Effector memory CD8-positive, alpha-beta T cell (primary cell): ENCODE measurements around the gene TRIL.

Experiments used
- ATAC-seq: fragments of 150-1000 bp; cut with Tn5 transposase; replicated peaks from 2 replicates; pipeline ENCODE4 v1.10.0; 2021; ENCODE audit warnings: mild to moderate bottlenecking, moderate library complexity
- DNase-seq, 3 experiments: peaks; one replicate each; pipeline ENCODE4 v3.0.0; 2021
- H3K27ac Mint-ChIP-seq, 2 donors: one replicate each; pipeline ENCODE4 v1.8.0; 2022; ENCODE audit warnings: mild to moderate bottlenecking in 2 of 2, mixed read lengths in 2 of 2, moderate library complexity in 2 of 2
- H3K27me3 Mint-ChIP-seq, 2 donors: one replicate each; pipeline ENCODE4 v1.8.0; 2022; ENCODE audit warnings: mixed read lengths in 2 of 2
- H3K36me3 Mint-ChIP-seq: one replicate; pipeline ENCODE4 v1.8.0; 2022; ENCODE audit warnings: mild to moderate bottlenecking, moderate library complexity, mixed read lengths; ENCODE audit not compliant: insufficient read depth
- H3K4me1 Mint-ChIP-seq, 2 donors: one replicate each; pipeline ENCODE4 v1.8.0; 2022; ENCODE audit warnings: low read depth in 2 of 2, mixed read lengths in 2 of 2
- H3K4me3 Mint-ChIP-seq, 2 donors: one replicate each; pipeline ENCODE4 v1.8.0; 2022; ENCODE audit warnings: mild to moderate bottlenecking in 2 of 2, mixed read lengths in 2 of 2, moderate library complexity in 2 of 2
- H3K9me3 Mint-ChIP-seq, 2 donors: one replicate each; pipeline ENCODE4 v1.8.0; 2022; ENCODE audit warnings: mixed read lengths in 2 of 2

Gene TRIL

GRCh38 chr7:28973591-28973990 lies 15.5 kb upstream of the TRIL start:
- H3K36me3 Mint-ChIP-seq, result no peaks in the 10 kb centered on the region
- H3K4me3 Mint-ChIP-seq, result no peak overlapping the region
- no peaks in the 10 kb centered on the region for H3K4me1 Mint-ChIP-seq
- no peak for DNase-seq
- peaks cover 9 to 21% of the 10 kb centered on the region in 2 donors for H3K27me3 Mint-ChIP-seq
- H3K9me3 Mint-ChIP-seq, result peaks cover 3 to 15% of the 10 kb centered on the region in 2 donors
- H3K27ac Mint-ChIP-seq, result no peak overlapping the region
- ATAC-seq, result no peak

- no peak for DNase-seq
- H3K36me3 Mint-ChIP-seq, result no peaks in the 10 kb centered on the region
- H3K27me3 Mint-ChIP-seq, result peaks cover 33 to 49% of the 10 kb centered on the region in 2 donors
- H3K9me3 Mint-ChIP-seq, result no peaks in the 10 kb centered on the region
- no peak for ATAC-seq
- no peak overlapping the region for H3K27ac Mint-ChIP-seq
- no peak overlapping the region for H3K4me3 Mint-ChIP-seq
- no peaks in the 10 kb centered on the region for H3K4me1 Mint-ChIP-seq
Observed at GRCh38 chr7:28964056-28964455, 5.9 kb upstream of the TRIL start.

- Mint-ChIP-seq H3K36me3 (no peaks in the 10 kb centered on the region), H3K27ac (no peak overlapping the region), H3K4me3 (no peak overlapping the region), H3K9me3 (no peaks in the 10 kb centered on the region), H3K4me1 (peaks cover 4 to 8% of the 10 kb centered on the region in 2 donors), H3K27me3 (peaks cover 43 to 68% of the 10 kb centered on the region in 2 donors)
- DNase-seq, result no peak
- ATAC-seq, result no peak
Observed at GRCh38 chr7:28961972-28962371, 3.8 kb upstream of the TRIL start.

- Mint-ChIP-seq H3K4me1 (peaks cover 7 to 8% of the 10 kb centered on the region in 2 donors), H3K27me3 (peaks cover 47 to 70% of the 10 kb centered on the region in 2 donors), H3K4me3 (no peak overlapping the region), H3K36me3 (no peaks in the 10 kb centered on the region), H3K27ac (no peak overlapping the region), H3K9me3 (no peaks in the 10 kb centered on the region)
- no peak for DNase-seq
- ATAC-seq, result no peak
Observed at GRCh38 chr7:28960071-28960840, 2.1 kb upstream of the TRIL start.

- ATAC-seq (no peak), DNase-seq (no peak)
- H3K27me3 Mint-ChIP-seq, result peaks cover 60 to 79% of the 10 kb centered on the region in 2 donors
- H3K36me3 Mint-ChIP-seq, result no peaks in the 10 kb centered on the region
- peak overlapping the region; percentile 36 to 45 for H3K4me3 Mint-ChIP-seq
- H3K9me3 Mint-ChIP-seq, result no peaks in the 10 kb centered on the region
- H3K4me1 Mint-ChIP-seq, result peaks cover 9% of the 10 kb centered on the region in 2 donors
- no peak overlapping the region for H3K27ac Mint-ChIP-seq
Observed at GRCh38 chr7:28958980-28959347, 834 bp upstream of the TRIL start.

- H3K9me3 Mint-ChIP-seq, result no peaks in the 10 kb centered on the region
- no peak for ATAC-seq
- no peaks in the 10 kb centered on the region for H3K36me3 Mint-ChIP-seq
- peaks cover 71 to 89% of the 10 kb centered on the region in 2 donors for H3K27me3 Mint-ChIP-seq
- no peak for DNase-seq
- H3K4me1 Mint-ChIP-seq, result peaks cover 9% of the 10 kb centered on the region in 2 donors
- H3K4me3 Mint-ChIP-seq, result peak overlapping the region; percentile 62 to 67
- no peak overlapping the region for H3K27ac Mint-ChIP-seq
Observed at GRCh38 chr7:28957751-28958234, 337 bp downstream of the TRIL start.

- Mint-ChIP-seq H3K9me3 (no peaks in the 10 kb centered on the region), H3K36me3 (no peaks in the 10 kb centered on the region), H3K27ac (no peak overlapping the region), H3K4me1 (peaks cover 9% of the 10 kb centered on the region in 2 donors), H3K4me3 (peak overlapping the region; percentile 62 to 67), H3K27me3 (peaks cover 75 to 92% of the 10 kb centered on the region in 2 donors)
- no peak for DNase-seq
- no peak for ATAC-seq
Observed at GRCh38 chr7:28957064-28957750, 923 bp downstream of the TRIL start.

- Mint-ChIP-seq H3K36me3 (no peaks in the 10 kb centered on the region), H3K9me3 (no peaks in the 10 kb centered on the region), H3K4me3 (peak overlapping the region in 1 of 2 donors; percentile 67), H3K27ac (no peak overlapping the region), H3K4me1 (peaks cover 9% of the 10 kb centered on the region in 2 donors), H3K27me3 (peaks cover 73 to 92% of the 10 kb centered on the region in 2 donors)
- ATAC-seq, result peak; percentile 24
- DNase-seq, result no peak
Observed at GRCh38 chr7:28956608-28957063, 1.5 kb downstream of the TRIL start.

GRCh38 chr7:28955718-28956607 lies 2.2 kb downstream of the TRIL start:
- DNase-seq, result no peak
- Mint-ChIP-seq H3K36me3 (no peaks in the 10 kb centered on the region), H3K27ac (no peak overlapping the region), H3K4me3 (peak overlapping the region; percentile 15 to 51), H3K9me3 (no peaks in the 10 kb centered on the region), H3K4me1 (peaks cover 9% of the 10 kb centered on the region in 2 donors), H3K27me3 (peaks cover 75 to 92% of the 10 kb centered on the region in 2 donors)
- ATAC-seq, result peak; percentile 42

- DNase-seq (no peak), ATAC-seq (no peak)
- no peaks in the 10 kb centered on the region for H3K36me3 Mint-ChIP-seq
- H3K27ac Mint-ChIP-seq, result no peak overlapping the region
- H3K27me3 Mint-ChIP-seq, result peaks cover 73 to 92% of the 10 kb centered on the region in 2 donors
- H3K9me3 Mint-ChIP-seq, result no peaks in the 10 kb centered on the region
- peak overlapping the region; percentile 15 to 51 for H3K4me3 Mint-ChIP-seq
- peaks cover 9% of the 10 kb centered on the region in 2 donors for H3K4me1 Mint-ChIP-seq
Observed at GRCh38 chr7:28955356-28955717, 2.8 kb downstream of the TRIL start.

GRCh38 chr7:28954946-28955345 lies 3.2 kb downstream of the TRIL start:
- DNase-seq (no peak), ATAC-seq (no peak)
- Mint-ChIP-seq H3K36me3 (no peaks in the 10 kb centered on the region), H3K4me1 (peaks cover 9% of the 10 kb centered on the region in 2 donors), H3K9me3 (no peaks in the 10 kb centered on the region), H3K27ac (no peak overlapping the region), H3K27me3 (peaks cover 72 to 92% of the 10 kb centered on the region in 2 donors), H3K4me3 (no peak overlapping the region)

GRCh38 chr7:28954471-28954870 lies 3.7 kb downstream of the TRIL start:
- H3K36me3 Mint-ChIP-seq, result no peaks in the 10 kb centered on the region
- no peak overlapping the region for H3K27ac Mint-ChIP-seq
- no peak for ATAC-seq
- H3K4me3 Mint-ChIP-seq, result no peak overlapping the region
- H3K27me3 Mint-ChIP-seq, result peaks cover 68 to 92% of the 10 kb centered on the region in 2 donors
- no peak for DNase-seq
- H3K4me1 Mint-ChIP-seq, result peaks cover 9% of the 10 kb centered on the region in 2 donors
- H3K9me3 Mint-ChIP-seq, result no peaks in the 10 kb centered on the region

- no peak overlapping the region for H3K27ac Mint-ChIP-seq
- DNase-seq (no peak), ATAC-seq (no peak)
- peaks cover 60 to 86% of the 10 kb centered on the region in 2 donors for H3K27me3 Mint-ChIP-seq
- H3K36me3 Mint-ChIP-seq, result no peaks in the 10 kb centered on the region
- H3K9me3 Mint-ChIP-seq, result no peaks in the 10 kb centered on the region
- no peak overlapping the region for H3K4me3 Mint-ChIP-seq
- H3K4me1 Mint-ChIP-seq, result peaks cover 9% of the 10 kb centered on the region in 2 donors
Observed at GRCh38 chr7:28953633-28954032, 4.5 kb downstream of the TRIL start.
